HL-60/S4 (cell line): ENCODE data around the gene VPS16.
"Not testable (repeated sequence)": the region's sequence is repeated elsewhere in the genome, so short reads cannot be mapped to it uniquely, and the experiment has no call there.

Experiments used
- in situ Hi-C: fragments of 300-500 bp; cut with MboI; formaldehyde crosslinking; loops from 2 replicates; pipeline ENCODE4 v1.14.3; 2022; ENCODE audit warnings: low sequenced_read_pairs

The VPS16 gene

GRCh38 chr20:2892376-2892775 is 51.8 kb downstream of the VPS16 start:
- in situ Hi-C loops = no loop called here

- in situ Hi-C loops = no loop called here
Observed at GRCh38 chr20:2894221-2894620, 53.7 kb downstream of the VPS16 start.

- in situ Hi-C loops = not testable (repeated sequence)
Observed at GRCh38 chr20:2895154-2895553, 54.6 kb downstream of the VPS16 start.

- in situ Hi-C loops = no loop called here
Observed at GRCh38 chr20:2899243-2899642, 58.7 kb downstream of the VPS16 start.

DNA sequence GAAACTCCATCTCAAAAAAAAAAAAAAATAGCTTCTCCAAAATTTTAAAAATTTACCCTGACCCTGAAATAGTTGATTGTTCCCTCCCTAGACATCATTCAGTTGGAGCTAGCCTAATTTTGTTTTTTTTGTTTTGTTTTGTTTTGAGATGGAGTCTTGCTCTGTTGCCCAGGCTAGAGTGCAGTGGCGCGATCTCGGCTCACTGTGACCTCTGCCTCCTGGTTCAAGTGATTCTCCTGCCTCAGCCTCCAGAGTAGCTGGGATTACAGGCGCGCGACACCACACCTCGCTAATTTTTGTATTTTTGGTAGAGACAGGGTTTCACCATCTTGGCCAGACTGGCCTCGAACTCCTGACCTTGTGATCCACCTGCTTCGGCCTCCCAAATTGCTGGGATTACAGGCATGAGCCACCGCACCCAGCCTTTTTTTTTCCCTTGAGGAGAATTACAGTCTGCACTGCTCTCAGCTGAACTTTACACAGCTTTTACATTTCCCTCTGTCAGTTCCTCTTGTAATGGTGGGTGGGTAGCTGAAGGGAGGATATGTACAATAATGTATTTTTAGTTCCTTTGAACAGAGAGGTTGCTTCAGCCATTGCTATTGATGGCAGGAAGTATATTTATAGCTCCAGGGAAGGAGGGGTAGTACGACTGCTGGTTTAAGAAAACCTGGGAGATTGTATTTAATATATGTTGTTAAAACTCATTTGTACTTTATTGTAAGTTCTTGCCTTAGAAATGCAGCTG is 60.5 kb downstream of the VPS16 start:
- in situ Hi-C loops = no loop called here

DNA sequence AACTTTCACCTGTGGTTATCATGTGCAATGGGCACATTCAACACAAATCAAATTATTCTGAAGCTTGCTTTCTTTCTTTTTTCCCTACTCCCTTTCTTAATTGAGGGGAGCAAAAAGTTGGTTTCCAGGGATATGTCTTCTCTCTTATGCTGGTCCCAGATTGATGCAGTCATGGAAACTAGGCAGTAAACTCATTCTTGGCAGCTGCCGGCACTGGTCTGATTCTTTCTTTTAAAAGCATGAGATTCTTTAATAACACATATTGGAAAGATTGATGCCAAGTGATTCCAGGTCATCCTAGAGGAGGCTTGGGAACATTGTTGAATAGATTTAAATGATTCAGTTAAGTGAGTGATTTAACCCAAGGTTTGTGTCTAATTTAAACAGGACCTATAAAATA is 61.7 kb downstream of the VPS16 start:
- in situ Hi-C loops = no loop called here

- in situ Hi-C loops = no loop called here
Observed at GRCh38 chr20:2902818-2903217, 62.3 kb downstream of the VPS16 start.

DNA sequence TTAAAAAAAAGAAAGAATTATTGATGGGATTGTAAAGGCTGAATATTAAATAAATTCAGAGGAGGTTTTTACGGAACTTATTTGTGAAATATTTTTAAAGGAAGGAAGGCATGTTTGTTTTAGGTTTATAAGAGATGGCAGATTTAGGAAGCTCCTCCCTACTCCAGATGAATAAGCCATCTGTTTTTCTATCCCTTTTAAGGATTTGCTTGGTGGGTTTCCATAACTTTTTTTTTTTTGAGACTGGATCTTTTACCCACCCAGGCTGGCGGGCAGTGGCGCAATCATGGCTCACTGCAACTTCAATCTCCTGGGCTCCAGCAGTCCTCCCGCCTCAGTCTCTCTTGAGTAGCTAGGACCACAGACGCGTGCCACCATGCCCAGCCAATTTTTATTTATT is 63.1 kb downstream of the VPS16 start:
- in situ Hi-C loops = no loop called here

DNA sequence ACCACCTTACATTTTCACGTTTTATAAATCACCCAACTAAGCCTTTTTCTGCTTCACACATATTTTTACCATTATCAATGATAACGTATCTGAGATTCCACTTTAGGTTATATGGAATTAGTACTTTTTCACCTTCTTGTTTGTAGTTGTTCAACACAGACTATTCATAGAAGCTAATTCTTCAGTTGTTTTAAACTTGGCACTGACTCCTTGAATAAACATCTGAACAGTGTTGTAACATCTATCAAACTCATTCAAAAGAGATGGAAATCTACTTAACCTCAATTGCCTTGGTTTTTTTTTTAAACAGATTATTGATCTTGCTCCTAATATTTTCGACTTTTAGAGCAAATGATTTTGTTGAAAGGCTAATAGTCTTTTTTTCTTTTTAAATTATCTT is 67.0 kb downstream of the VPS16 start:
- in situ Hi-C loops = no loop called here

GRCh38 chr20:2909953-2910352 is 69.4 kb downstream of the VPS16 start:
- in situ Hi-C loops = no loop called here

- in situ Hi-C loops = no loop called here
Observed at GRCh38 chr20:2911200-2911599, 70.7 kb downstream of the VPS16 start.

GRCh38 chr20:2914160-2914559 is 73.6 kb downstream of the VPS16 start:
- in situ Hi-C loops = no loop called here
